GM18508 (cell line): ENCODE measurements around the gene INAFM1.

Experiments used
- ATAC-seq: cut with Tn5 transposase; IDR thresholded peaks from one replicate; pipeline ENCODE4 v1.9.1; 2021; ENCODE audit warnings: moderate number of reproducible peaks; ENCODE audit not compliant: insufficient read depth, unreplicated experiment

Gene INAFM1

GRCh38 chr19:47274071-47274890, at the start of gene INAFM1:
Gene INAFM1, plus strand, starts transcription at chr19:47274885. Its CDS starts 35 bp downstream, at chr19:47274920.
- ATAC-seq = peak; percentile 20

- ATAC-seq = no peak
Observed at GRCh38 chr19:47225746-47226425, 48.8 kb upstream of the INAFM1 start.

GRCh38 chr19:47226426-47227351, 48.0 kb upstream of the INAFM1 start:
- ATAC-seq = no peak

- ATAC-seq = no peak
Observed at GRCh38 chr19:47227352-47228167, 47.1 kb upstream of the INAFM1 start.

- ATAC-seq = no peak
Observed at GRCh38 chr19:47228168-47228936, 46.3 kb upstream of the INAFM1 start.

- ATAC-seq = no peak
Observed at GRCh38 chr19:47228937-47229675, 45.6 kb upstream of the INAFM1 start.

- no peak for ATAC-seq
Observed at GRCh38 chr19:47229676-47230053, 45.0 kb upstream of the INAFM1 start.

GRCh38 chr19:47230054-47230920, 44.4 kb upstream of the INAFM1 start:
- ATAC-seq = no peak

GRCh38 chr19:47230921-47231214, 43.8 kb upstream of the INAFM1 start, which contains the start of gene BBC3:
Gene BBC3, minus strand, starts transcription at chr19:47231199. Its CDS starts 2,768 bp downstream, at chr19:47228431.
- no peak for ATAC-seq

- ATAC-seq = no peak
Observed at GRCh38 chr19:47231215-47232054, 43.2 kb upstream of the INAFM1 start.

- no peak for ATAC-seq
Observed at GRCh38 chr19:47232422-47233211, 42.1 kb upstream of the INAFM1 start.

- ATAC-seq = no peak
Observed at GRCh38 chr19:47236072-47236675, 38.5 kb upstream of the INAFM1 start.

- ATAC-seq = no peak
Observed at GRCh38 chr19:47239152-47239551, 35.5 kb upstream of the INAFM1 start.

- ATAC-seq = no peak
Observed at GRCh38 chr19:47239610-47240296, 34.9 kb upstream of the INAFM1 start.

GRCh38 chr19:47240556-47240955, 34.1 kb upstream of the INAFM1 start:
- ATAC-seq = no peak
